GM23248 (cell line): ENCODE data around the gene ANO6.

Source experiments
- EZH2 ChIP-seq: fragments of 200-600 bp; sonication (generic); IDR thresholded peaks from 2 replicates; pipeline ENCODE4 v1.6.1; 2018; ENCODE audit warnings: antibody characterized with exemption, mild to moderate bottlenecking; ENCODE audit not compliant: insufficient read depth, poor library complexity, severe bottlenecking
- EZH2phosphoT487 ChIP-seq: fragments of 200-600 bp; sonication (generic); IDR thresholded peaks from 2 replicates; pipeline ENCODE4 v1.6.1; 2018; ENCODE audit warnings: antibody characterized with exemption, moderate library complexity, mild to moderate bottlenecking, low read depth; ENCODE audit not compliant: insufficient read depth

DNA sequence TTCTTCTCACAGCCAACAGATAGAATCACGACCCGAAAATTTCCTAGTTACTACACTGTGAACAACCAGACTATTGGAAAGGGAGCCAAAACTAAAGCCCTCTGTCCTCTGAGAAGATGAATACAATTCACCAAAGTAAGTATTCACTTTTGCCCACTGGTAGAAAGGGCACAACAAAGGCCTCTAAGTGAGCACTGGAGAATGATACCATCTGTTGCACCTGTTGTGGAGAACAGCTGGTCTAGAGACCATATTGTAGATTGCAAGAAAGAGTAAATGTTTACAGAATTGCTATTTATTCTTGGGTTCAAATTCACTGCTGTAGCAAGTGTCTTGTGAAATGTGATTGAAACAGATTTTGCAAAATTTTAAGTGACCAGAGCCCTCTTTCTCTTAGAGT, 46.9 kb upstream of the ANO6 start:
- no peak for TF ChIP-seq EZH2
- TF ChIP-seq EZH2phosphoT487 = no peak
